Measurements from ENCODE around the gene CCDC107. TPM values are rescaled to one million over a fixed set of nuclear protein-coding genes. Genes with fewer than 3 reads are reported as not detected.
"Not testable (repeated sequence)": the region's sequence is repeated elsewhere in the genome, so short reads cannot be mapped to it uniquely, and the experiment has no call there.

Gene CCDC107
- total RNA-seq, 1 donor from 2014 or later = 32.5 TPM

DNA sequence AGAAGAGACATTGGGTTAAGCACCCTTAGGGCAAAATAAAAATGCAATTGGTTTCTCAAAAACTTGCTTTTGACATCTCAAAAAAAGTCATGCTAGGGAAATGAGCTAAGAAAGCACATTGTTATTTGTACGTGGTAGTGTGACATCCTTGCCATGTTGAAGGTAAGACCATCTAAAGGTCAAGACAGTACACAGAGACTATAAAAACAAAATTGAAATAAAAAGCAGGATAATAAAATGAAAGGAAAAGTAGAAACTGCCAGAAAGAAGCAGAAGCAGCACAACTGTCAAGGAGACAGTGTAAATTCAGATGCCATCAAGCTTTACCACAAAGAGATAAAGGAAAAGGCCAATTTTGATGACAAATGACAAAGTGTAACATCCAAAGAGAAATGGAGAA, 18.9 kb upstream of the CCDC107 start:
- POLR2A ChIA-PET = interaction anchor here (0.7 to 3.4 kb wide), 7 partner anchors 11 to 205 kb away, joined by 3 to 55 read pairs (median 7); partner anchors contain the start of genes CCDC107, CD72, CREB3 and RMRP
- DNase-seq; ATAC-seq (ENCODE audit: low read depth); H3K27me3 Mint-ChIP-seq; intact Hi-C loops (cut with micrococcal nuclease); H3K9me3 Mint-ChIP-seq: not testable (repeated sequence)
- Mint-ChIP-seq H3K4me1 (peaks cover 92% of the 10 kb centered on the region), H3K27ac (peak overlapping the region; percentile 94), H3K4me3 (peak overlapping the region; percentile 45), H3K36me3 (ENCODE audit: low read depth) (peaks cover 14% of the 10 kb centered on the region)
- CTCF ChIA-PET = interaction anchor here (0.7 to 2.9 kb wide), 4 partner anchors 19 to 104 kb away, joined by 3 to 8 read pairs (median 4); partner anchors contain the start of gene CCDC107

DNA sequence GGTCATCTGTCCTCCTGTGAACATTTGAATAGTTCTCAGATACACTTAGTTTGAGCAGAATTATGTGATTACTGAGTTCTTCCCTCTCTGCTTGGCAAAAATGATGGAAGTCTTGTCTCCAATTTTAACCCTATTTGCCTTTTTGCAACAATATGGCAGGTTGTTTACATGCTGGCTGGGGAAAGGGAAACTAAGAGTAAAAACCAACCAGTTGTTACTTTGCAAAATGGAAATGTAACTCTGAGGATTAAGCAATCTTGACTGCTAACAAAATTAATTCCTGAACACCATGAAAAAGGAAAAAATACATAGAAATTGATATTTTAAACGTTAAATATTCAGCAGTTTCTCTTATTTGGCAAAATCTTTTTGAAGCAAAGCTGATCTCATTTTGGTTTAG, 18.5 kb upstream of the CCDC107 start:
- ChIA-PET CTCF (interaction anchor here (0.7 to 2.9 kb wide), 7 partner anchors 14 to 103 kb away, joined by 3 to 8 read pairs (median 3); partner anchors contain the start of gene CCDC107), POLR2A (interaction anchor here (1.2 to 3.4 kb wide), 5 partner anchors 11 to 92 kb away, joined by 3 to 55 read pairs (median 7); partner anchors contain the start of genes CCDC107, CD72, CREB3 and RMRP)
- Mint-ChIP-seq H3K27me3 (no peaks in the 10 kb centered on the region), H3K4me3 (peak overlapping the region; percentile 45), H3K4me1 (peaks cover 92% of the 10 kb centered on the region), H3K36me3 (ENCODE audit: low read depth) (peaks cover 18% of the 10 kb centered on the region), H3K9me3 (no peaks in the 10 kb centered on the region), H3K27ac (peak overlapping the region; percentile 94)
- DNase-seq (no peak), ATAC-seq (ENCODE audit: low read depth) (no peak)
- intact Hi-C loops (cut with micrococcal nuclease) = no loop called here
- TF ChIP-seq, protein P1, sequence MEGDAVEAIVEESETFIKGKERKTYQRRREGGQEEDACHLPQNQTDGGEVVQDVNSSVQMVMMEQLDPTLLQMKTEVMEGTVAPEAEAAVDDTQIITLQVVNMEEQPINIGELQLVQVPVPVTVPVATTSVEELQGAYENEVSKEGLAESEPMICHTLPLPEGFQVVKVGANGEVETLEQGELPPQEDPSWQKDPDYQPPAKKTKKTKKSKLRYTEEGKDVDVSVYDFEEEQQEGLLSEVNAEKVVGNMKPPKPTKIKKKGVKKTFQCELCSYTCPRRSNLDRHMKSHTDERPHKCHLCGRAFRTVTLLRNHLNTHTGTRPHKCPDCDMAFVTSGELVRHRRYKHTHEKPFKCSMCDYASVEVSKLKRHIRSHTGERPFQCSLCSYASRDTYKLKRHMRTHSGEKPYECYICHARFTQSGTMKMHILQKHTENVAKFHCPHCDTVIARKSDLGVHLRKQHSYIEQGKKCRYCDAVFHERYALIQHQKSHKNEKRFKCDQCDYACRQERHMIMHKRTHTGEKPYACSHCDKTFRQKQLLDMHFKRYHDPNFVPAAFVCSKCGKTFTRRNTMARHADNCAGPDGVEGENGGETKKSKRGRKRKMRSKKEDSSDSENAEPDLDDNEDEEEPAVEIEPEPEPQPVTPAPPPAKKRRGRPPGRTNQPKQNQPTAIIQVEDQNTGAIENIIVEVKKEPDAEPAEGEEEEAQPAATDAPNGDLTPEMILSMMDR (IDR thresholded peaks at IDR 0.05) = no peak

DNA sequence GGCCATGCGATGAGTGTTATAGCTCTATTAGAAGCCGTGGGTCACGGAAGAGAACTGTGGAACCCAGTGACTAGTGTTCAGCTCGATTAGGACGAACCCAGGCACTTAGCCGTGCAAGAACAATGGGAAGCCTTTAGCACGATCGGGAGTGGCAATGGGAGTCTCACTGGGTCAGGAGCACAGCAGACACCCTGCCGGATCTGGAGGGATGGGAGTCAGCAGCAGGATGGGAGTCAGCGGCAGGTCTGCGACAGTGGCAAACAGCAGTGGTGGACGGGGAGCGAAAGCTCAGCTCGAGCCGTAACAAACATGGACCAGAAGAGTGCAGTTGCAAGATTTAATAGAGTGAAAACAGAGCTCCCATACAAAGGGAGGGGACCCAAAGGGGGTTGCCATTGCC, 17.7 kb upstream of the CCDC107 start:
- POLR2A ChIA-PET = interaction anchor here (0.6 to 3.4 kb wide), 5 partner anchors 10 to 91 kb away, joined by 3 to 55 read pairs (median 7); partner anchors contain the start of genes CCDC107, CD72, CREB3 and RMRP
- H3K4me1 Mint-ChIP-seq = peaks cover 92% of the 10 kb centered on the region
- intact Hi-C loops (cut with micrococcal nuclease); ATAC-seq (ENCODE audit: low read depth); H3K4me3 Mint-ChIP-seq; DNase-seq; H3K27me3 Mint-ChIP-seq; H3K9me3 Mint-ChIP-seq: not testable (repeated sequence)
- CTCF ChIA-PET = interaction anchor here (1.2 to 2.9 kb wide), 6 partner anchors 15 to 29 kb away, joined by 3 to 8 read pairs (median 4); partner anchors contain the start of gene CCDC107
- H3K36me3 Mint-ChIP-seq (ENCODE audit: low read depth) = peaks cover 20% of the 10 kb centered on the region
- peak overlapping the region; percentile 41 for H3K27ac Mint-ChIP-seq

DNA sequence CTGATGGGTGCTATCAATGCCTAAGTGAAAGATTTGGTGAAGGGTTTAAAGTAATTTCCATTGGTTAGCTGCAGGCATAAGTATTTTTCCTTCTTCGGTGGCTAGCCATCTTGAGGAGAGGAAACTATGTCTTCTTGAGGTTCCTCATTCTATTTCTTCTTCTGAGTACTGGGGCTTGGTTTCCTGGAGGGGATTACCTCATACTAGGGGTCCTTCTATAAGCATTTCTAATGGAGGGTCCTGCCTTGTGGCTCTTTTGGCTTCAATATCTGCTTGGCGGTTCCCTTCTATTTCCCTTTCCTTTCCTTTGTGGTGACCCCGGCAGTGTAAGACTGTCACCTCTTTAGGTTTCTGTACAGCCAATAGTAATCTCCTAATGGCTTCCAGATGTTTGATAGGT, 16.6 kb upstream of the CCDC107 start:
- POLR2A ChIA-PET; H3K27me3 Mint-ChIP-seq; intact Hi-C loops (cut with micrococcal nuclease); ATAC-seq (ENCODE audit: low read depth); H3K9me3 Mint-ChIP-seq; DNase-seq: not testable (repeated sequence)
- Mint-ChIP-seq H3K4me1 (peaks cover 92% of the 10 kb centered on the region), H3K36me3 (ENCODE audit: low read depth) (peaks cover 25% of the 10 kb centered on the region), H3K4me3 (peak overlapping the region; percentile 51), H3K27ac (peak overlapping the region; percentile 85)
- CTCF ChIA-PET = interaction anchor here (1.3 to 2.9 kb wide), 2 partner anchors 23 to 25 kb away, joined by 4 to 8 read pairs; no protein-coding TSS in a partner anchor

DNA sequence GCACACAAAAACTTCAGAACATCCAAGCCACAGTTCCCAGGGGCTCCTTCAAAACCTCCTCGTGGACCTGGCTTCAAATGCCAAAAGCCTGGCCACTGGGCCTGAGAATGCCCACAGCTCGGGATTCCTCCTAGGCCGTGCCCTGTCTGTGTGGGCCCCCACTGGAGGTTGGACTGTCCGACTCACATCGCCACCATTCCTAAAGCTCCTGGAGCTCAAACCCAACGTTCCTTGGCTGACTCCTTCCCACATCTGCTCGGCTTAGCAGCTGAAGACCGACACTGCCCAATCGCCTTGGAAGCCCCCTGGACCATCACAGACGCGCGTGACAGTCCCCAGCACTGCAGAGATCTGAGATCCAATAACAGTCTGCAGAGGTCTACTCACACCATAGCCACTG, 15.0 kb upstream of the CCDC107 start:
- TF ChIP-seq, protein P1 (IDR thresholded peaks at IDR 0.05) = no peak
- no peak overlapping the region for H3K4me3 Mint-ChIP-seq
- no peak for ATAC-seq (ENCODE audit: low read depth)
- POLR2A ChIA-PET = interaction anchor here (7.2 to 18.0 kb wide), 2 partner anchors 14 to 28 kb away, joined by 112 to 549 read pairs; partner anchors contain the start of genes CCDC107, CD72 and RMRP
- intact Hi-C loops (cut with micrococcal nuclease) = no loop called here
- H3K27me3 Mint-ChIP-seq = no peaks in the 10 kb centered on the region
- peak overlapping the region; percentile 69 for H3K27ac Mint-ChIP-seq
- H3K9me3 Mint-ChIP-seq = no peaks in the 10 kb centered on the region
- peaks cover 89% of the 10 kb centered on the region for H3K4me1 Mint-ChIP-seq
- CTCF ChIA-PET = interaction anchor here (10.1 kb wide), 1 partner anchor 28 kb away, joined by 162 read pairs; the partner anchor contains the start of gene CD72
- peaks cover 26% of the 10 kb centered on the region for H3K36me3 Mint-ChIP-seq (ENCODE audit: low read depth)
- no peak for DNase-seq

DNA sequence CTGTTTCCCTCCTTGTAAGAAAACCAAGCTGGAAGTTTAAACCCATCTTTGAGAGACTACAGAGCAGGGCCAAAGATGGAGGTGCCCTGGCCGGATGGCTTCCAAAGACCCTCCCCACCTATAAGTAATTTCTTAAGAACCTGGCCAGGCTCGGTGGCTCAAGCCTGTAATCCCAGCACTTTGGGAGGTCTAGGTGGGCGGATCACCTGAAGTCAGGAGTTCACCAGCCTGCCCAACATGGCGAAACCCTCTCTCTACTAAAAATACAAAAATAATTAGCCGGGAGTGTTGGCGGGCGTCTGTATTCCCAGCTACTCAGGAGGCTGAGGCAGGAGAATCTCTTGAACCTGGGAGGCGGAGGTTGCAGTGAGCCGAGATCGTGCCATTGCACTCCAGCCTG, 12.4 kb upstream of the CCDC107 start:
- H3K9me3 Mint-ChIP-seq; H3K27me3 Mint-ChIP-seq; ATAC-seq (ENCODE audit: low read depth); DNase-seq: not testable (repeated sequence)
- Mint-ChIP-seq H3K27ac (peak overlapping the region; percentile 98), H3K4me3 (peak overlapping the region; percentile 97), H3K4me1 (peaks cover 90% of the 10 kb centered on the region), H3K36me3 (ENCODE audit: low read depth) (peaks cover 21% of the 10 kb centered on the region)
- CTCF ChIA-PET = interaction anchor here (0.6 to 10.1 kb wide), 9 partner anchors 10 to 387 kb away, joined by 3 to 162 read pairs (median 11); partner anchors contain the start of genes CCDC107, CD72, RMRP and TESK1
- POLR2A ChIA-PET = interaction anchor here (0.6 to 18.0 kb wide), 14 partner anchors 10 to 103 kb away, joined by 3 to 549 read pairs (median 5); partner anchors contain the start of genes ARHGEF39, CCDC107, CD72 and CREB3
- intact Hi-C loops (cut with micrococcal nuclease) = loop anchor here (1.0 to 5.0 kb wide), 7 partner anchors 11 to 237 kb away; partner anchors contain the start of genes CREB3, GBA2, RGP1 and TLN1
